ENCODE data around the gene CCR6. TPM values are rescaled to one million over a fixed set of nuclear protein-coding genes. Genes with fewer than 3 reads are reported as not detected.

Gene CCR6
- total RNA-seq, 1 experiment from 2014 or later, result not detected

DNA sequence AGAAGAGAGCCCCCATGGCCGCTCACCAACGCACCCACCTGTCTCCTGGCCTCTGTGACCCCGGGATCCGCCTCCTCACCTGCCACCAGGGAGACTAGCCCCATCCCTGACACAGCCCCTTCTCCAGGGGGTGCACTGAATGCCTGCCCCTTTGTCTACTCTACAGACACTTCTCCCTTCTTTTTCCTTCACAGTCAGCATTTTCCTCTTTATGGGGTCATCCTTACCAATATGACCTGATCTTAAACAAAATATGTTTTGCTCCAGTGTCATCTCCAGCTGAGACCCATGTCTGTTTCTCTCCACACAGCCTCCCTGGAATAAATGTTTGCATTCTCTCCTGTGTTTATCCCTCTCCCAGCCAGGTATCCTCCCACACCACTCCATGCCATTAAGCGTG lies 14.6 kb upstream of the CCR6 start:
- intact Hi-C loops (cut with micrococcal nuclease; ENCODE audit: unreplicated experiment), result no loop called here
- H3K9me3 ChIP-seq, result no peaks in the 10 kb centered on the region
- DNase-seq, result no peak
- Mint-ChIP-seq H3K4me1 (ENCODE audit: low read depth, unreplicated experiment) (no peaks in the 10 kb centered on the region), H3K27me3 (ENCODE audit: insufficient read depth, unreplicated experiment) (peaks cover 10% of the 10 kb centered on the region), H3K27ac (ENCODE audit: unreplicated experiment) (no peak overlapping the region), H3K9me3 (ENCODE audit: unreplicated experiment) (no peaks in the 10 kb centered on the region), H3K4me3 (ENCODE audit: unreplicated experiment) (no peak overlapping the region), H3K36me3 (ENCODE audit: insufficient read depth, unreplicated experiment) (no peaks in the 10 kb centered on the region)
- no peaks in the 10 kb centered on the region for H3K27me3 ChIP-seq (replicated peaks; ENCODE audit: control insufficient read depth, insufficient read depth, low read length)
- ChIA-PET CTCF (no interaction called here), POLR2A (no interaction called here)
- no peaks in the 10 kb centered on the region for H3K36me3 ChIP-seq (ENCODE audit: control insufficient read depth, insufficient read depth, low read length)
- no TSS peak for BruUV-seq (replicated peaks)
- no peaks in the 10 kb centered on the region for H3K4me1 ChIP-seq
- H3K4me3 ChIP-seq (ENCODE audit: low read depth, low read length), result no peak overlapping the region
- TF ChIP-seq, protein P1, sequence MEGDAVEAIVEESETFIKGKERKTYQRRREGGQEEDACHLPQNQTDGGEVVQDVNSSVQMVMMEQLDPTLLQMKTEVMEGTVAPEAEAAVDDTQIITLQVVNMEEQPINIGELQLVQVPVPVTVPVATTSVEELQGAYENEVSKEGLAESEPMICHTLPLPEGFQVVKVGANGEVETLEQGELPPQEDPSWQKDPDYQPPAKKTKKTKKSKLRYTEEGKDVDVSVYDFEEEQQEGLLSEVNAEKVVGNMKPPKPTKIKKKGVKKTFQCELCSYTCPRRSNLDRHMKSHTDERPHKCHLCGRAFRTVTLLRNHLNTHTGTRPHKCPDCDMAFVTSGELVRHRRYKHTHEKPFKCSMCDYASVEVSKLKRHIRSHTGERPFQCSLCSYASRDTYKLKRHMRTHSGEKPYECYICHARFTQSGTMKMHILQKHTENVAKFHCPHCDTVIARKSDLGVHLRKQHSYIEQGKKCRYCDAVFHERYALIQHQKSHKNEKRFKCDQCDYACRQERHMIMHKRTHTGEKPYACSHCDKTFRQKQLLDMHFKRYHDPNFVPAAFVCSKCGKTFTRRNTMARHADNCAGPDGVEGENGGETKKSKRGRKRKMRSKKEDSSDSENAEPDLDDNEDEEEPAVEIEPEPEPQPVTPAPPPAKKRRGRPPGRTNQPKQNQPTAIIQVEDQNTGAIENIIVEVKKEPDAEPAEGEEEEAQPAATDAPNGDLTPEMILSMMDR (IDR thresholded peaks at IDR 0.05; ENCODE audit: insufficient read depth in 1 of 2, low read depth in 1 of 2, low read length in 1 of 2, severe bottlenecking in 1 of 2, unreplicated experiment in 1 of 2), result no peak

DNA sequence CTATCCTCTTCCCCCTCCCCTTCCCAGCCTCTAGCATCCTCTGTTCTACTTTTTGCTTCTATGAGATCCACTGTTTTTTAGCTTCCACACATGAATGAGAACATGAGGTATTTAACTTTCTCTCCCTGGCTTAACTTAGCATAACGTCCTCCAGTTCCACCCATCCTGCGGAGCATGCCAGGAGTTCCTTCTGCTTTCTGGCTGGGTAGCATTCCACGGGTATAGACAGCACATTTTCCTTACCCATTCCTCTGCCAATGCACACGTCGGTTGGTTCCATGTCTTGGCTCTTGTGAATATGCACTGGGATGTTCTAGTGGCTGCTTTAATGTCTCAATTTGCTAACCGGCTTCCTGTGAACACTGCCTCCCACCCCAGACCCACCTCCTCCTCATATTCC lies 13.2 kb upstream of the CCR6 start:
- BruUV-seq (replicated peaks), result no TSS peak
- intact Hi-C loops (cut with micrococcal nuclease; ENCODE audit: unreplicated experiment), result no loop called here
- no peak overlapping the region for H3K27ac Mint-ChIP-seq (ENCODE audit: unreplicated experiment)
- POLR2A ChIA-PET, result no interaction called here
- no peaks in the 10 kb centered on the region for H3K9me3 Mint-ChIP-seq (ENCODE audit: unreplicated experiment)
- DNase-seq, result no peak
- Histone ChIP-seq H3K27me3 (replicated peaks; ENCODE audit: control insufficient read depth, insufficient read depth, low read length) (no peaks in the 10 kb centered on the region), H3K9me3 (no peaks in the 10 kb centered on the region), H3K4me1 (no peaks in the 10 kb centered on the region), H3K4me3 (ENCODE audit: low read depth, low read length) (no peak overlapping the region), H3K36me3 (ENCODE audit: control insufficient read depth, insufficient read depth, low read length) (no peaks in the 10 kb centered on the region)
- H3K4me1 Mint-ChIP-seq (ENCODE audit: low read depth, unreplicated experiment), result no peaks in the 10 kb centered on the region
- TF ChIP-seq, protein P1 (IDR thresholded peaks at IDR 0.05; ENCODE audit: insufficient read depth in 1 of 2, low read depth in 1 of 2, low read length in 1 of 2, severe bottlenecking in 1 of 2, unreplicated experiment in 1 of 2), result no peak
- H3K4me3 Mint-ChIP-seq (ENCODE audit: unreplicated experiment), result no peak overlapping the region
- H3K27me3 Mint-ChIP-seq (ENCODE audit: insufficient read depth, unreplicated experiment), result peaks cover 12% of the 10 kb centered on the region
- CTCF ChIA-PET, result no interaction called here
- H3K36me3 Mint-ChIP-seq (ENCODE audit: insufficient read depth, unreplicated experiment), result no peaks in the 10 kb centered on the region

DNA sequence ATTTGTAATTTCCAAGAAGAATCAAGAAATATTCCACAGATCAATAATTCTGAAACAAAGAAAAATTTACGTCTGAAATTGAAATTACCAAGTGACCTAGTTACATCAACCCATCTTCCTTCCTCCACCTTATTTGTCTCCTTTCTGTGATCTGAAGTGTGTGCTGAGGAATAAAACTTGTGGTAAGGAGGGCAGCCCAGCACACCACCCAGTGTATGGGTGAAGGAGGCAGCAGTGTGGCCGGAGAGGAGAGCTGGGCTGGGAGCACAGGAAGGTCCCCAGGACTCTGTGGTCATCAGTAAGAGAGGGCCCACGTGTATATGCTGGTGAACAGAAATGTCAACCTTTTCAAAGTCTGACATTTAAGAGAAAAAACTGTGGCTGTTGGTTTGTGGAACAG lies 11.3 kb upstream of the CCR6 start:
- DNase-seq, result no peak
- Histone ChIP-seq H3K36me3 (ENCODE audit: control insufficient read depth, insufficient read depth, low read length) (no peaks in the 10 kb centered on the region), H3K9me3 (no peaks in the 10 kb centered on the region), H3K27me3 (replicated peaks; ENCODE audit: control insufficient read depth, insufficient read depth, low read length) (no peaks in the 10 kb centered on the region), H3K4me3 (ENCODE audit: low read depth, low read length) (no peak overlapping the region), H3K4me1 (no peaks in the 10 kb centered on the region)
- TF ChIP-seq, protein P1 (IDR thresholded peaks at IDR 0.05; ENCODE audit: insufficient read depth in 1 of 2, low read depth in 1 of 2, low read length in 1 of 2, severe bottlenecking in 1 of 2, unreplicated experiment in 1 of 2), result no peak
- no peaks in the 10 kb centered on the region for H3K36me3 Mint-ChIP-seq (ENCODE audit: insufficient read depth, unreplicated experiment)
- no peaks in the 10 kb centered on the region for H3K4me1 Mint-ChIP-seq (ENCODE audit: low read depth, unreplicated experiment)
- ChIA-PET POLR2A (no interaction called here), CTCF (no interaction called here)
- BruUV-seq (replicated peaks), result no TSS peak
- H3K27me3 Mint-ChIP-seq (ENCODE audit: insufficient read depth, unreplicated experiment), result peaks cover 12% of the 10 kb centered on the region
- H3K4me3 Mint-ChIP-seq (ENCODE audit: unreplicated experiment), result no peak overlapping the region
- intact Hi-C loops (cut with micrococcal nuclease; ENCODE audit: unreplicated experiment), result no loop called here
- H3K9me3 Mint-ChIP-seq (ENCODE audit: unreplicated experiment), result no peaks in the 10 kb centered on the region
- no peak overlapping the region for H3K27ac Mint-ChIP-seq (ENCODE audit: unreplicated experiment)

All from Caco-2 (cell line).